ENCODE data around the gene ADD1. TPM values are rescaled to one million over a fixed set of nuclear protein-coding genes. Genes with fewer than 3 reads are reported as not detected.

The ADD1 gene
- total RNA-seq, 2 donors from 2014 or later = 297 to 327 TPM

DNA sequence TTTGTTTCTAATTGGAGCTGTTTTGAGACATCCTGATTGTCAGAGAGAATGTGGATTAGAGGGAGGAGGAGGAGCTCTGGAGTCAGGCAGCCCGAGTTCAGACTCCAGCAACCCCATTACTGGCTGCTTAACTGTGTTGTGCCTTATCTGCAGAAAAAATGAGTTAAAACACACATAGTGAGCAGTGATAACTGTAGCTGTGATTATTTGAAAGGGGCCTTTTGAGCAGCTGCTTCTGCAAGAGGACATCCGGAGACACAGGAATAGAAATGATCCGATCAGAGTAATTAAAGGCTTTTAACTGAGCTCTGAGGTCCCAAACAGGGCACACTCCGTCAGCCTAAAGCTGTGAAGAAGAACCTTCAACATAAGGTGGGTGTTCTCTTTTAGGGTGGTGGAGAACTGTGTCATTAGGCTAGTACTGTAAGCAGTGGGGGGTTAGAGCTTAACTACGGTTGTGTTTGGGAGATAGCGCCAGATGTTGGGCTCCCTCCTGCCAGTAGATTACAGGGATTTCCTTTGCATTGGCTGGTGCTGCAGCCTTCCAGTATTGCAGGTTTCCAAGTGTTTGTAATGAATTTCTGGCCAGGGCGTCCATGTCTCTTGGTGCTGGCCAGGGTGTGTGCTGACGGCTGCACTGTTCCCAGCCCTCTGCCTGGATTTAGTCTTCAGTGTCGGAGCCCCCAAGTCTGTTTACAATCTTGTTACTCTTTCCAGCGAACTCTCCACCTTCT, 24.3 kb downstream of the ADD1 start:
- no peak for DNase-seq (ENCODE audit: low spot score)
- intact Hi-C loops (cut with DNase I) = no loop called here

DNA sequence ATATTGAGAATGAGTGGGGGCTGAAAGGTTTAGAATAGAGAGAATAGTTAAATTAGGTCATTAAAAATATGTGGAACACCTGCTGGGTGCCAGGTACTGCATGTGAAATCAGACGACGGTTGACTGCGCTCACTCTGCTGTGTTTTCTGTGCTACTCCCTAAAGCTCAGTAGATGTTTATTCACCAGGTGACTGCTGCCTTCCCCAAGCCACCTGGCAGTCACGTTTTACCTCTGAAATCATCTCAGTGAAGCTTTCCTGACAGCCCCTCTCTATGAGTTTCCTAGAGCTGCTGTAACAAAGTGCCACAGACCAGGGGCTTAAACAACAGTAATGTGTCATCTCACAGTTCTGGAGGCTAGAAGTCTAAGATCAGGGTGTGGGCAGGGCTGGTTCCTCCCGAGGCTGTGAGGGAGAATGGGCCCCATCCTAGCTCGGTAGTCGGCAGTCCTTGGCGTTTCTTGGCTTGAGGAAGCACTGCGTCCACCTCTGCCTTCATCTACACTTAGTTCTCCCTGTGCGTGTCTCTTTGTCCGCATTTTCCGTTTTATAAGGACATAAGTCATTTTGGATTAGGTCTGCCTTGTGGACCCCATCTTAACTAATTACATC, 25.3 kb downstream of the ADD1 start:
- intact Hi-C loops (cut with DNase I) = no loop called here
- DNase-seq (ENCODE audit: low spot score) = no peak

DNA sequence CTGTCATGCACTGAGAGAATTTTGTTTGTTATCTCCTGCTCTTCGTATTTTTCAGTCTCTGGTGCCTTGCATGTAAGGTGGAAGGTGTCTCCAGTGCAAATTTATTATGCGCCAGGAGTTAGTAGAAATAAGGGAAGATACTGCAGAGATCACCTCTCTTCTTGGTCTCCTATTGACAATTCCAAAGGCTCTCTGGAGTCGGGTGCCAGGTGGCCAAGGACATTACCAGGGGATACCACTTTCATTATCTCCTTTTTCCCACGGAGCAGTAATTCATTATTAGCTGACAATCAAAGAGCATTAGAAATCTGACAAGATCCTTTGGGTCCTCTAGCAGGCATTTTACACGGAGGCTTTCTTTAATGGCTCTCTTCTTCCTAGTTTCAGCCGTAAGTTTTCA, 26.0 kb downstream of the ADD1 start:
- intact Hi-C loops (cut with DNase I) = no loop called here
- no peak for DNase-seq (ENCODE audit: low spot score)

DNA sequence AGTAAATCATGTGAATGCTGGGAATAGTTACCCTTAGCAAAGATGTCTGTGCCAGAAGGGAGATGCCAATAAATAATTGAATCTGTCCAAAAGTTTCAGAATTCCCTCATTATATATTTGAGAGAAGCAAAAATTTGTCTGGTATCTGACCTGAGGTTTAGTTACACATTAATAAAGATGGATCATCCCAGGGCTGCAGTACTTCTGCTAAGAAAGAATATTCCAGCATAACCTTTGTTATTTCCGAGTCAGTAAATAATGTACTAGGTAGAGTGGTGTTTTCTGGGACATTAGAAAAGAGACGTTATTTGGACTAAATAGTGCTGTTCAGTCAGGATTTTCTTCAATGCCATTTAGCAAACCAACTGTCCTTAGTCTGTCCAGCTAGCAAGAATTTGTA, 26.4 kb downstream of the ADD1 start:
- no peak for DNase-seq (ENCODE audit: low spot score)
- intact Hi-C loops (cut with DNase I) = no loop called here

DNA sequence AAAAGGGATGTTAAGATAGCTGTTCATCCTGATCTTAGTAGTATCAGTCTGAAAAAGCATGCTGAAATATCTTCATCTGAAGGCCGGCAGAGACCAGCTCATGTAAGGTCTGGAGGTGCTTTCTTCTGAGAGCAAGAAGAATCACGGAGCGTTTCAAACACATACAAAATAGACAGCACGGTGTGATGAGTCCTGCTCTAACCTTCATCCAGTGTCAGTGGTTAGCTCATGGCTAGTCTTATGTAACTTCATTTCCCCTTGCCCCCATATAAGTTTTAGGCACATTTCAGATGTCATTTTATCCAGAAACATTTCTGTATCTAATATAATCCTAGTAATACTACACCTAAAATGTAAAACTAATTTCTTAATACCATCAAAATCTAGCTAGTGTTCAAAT, 27.8 kb downstream of the ADD1 start:
- DNase-seq (ENCODE audit: low spot score) = no peak
- intact Hi-C loops (cut with DNase I) = no loop called here

DNA sequence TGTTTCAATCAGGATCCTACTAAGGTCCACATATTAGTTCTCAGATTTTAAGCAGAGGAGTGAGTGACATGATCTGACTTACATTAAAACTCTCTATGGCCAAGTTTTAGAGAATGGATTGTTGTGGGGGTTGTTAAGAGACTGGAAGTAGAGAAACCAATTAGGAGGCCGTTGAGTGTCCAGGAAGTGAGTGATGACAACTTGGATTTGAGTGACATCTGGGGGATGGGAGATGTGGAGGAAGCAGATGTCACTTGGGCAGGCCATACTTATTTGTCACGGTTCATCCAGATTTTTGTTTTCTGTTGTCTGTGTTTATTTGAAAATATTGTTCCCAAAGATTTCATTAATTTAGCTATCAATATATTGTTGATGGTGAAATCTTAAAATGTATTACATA, 28.3 kb downstream of the ADD1 start:
- intact Hi-C loops (cut with DNase I) = no loop called here
- DNase-seq (ENCODE audit: low spot score) = no peak

DNA sequence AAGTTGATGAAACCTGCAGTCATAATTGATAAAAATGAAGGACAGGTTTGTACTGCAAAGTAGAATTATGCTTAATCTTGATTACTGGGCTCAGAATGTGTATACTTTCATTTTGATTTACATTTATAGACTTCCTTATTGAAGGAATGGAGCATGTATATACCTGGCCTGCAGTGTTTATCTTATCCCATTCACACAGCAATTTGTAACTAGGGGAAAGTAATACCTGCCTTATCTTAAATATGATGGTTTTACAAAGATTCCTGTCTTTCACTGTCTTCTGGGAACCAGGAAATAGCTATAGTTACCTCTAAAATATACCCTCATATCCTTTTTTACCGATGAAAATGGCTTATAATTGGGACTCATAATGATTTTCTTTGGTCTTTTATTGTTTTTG, 29.7 kb downstream of the ADD1 start:
- no peak for DNase-seq (ENCODE audit: low spot score)
- intact Hi-C loops (cut with DNase I) = no loop called here

DNA sequence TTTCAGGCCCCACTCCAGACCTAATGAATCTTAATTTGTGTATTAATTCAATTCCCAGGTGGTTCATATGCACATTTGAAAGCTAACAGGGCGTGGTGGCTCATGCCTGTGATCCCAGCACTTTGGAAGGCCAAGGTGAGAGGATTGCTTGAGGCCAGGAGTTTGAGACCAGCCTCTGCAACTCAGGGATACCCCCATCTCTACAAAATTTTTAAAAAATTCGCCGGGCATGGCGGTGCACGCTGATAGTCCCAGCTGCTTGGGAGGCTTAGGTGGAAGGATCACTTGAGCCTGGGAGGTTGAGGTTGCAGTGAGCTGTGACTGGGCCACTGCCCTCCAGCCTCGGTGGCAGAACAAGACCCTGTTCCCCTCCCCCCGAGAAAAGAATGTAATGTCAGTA, 31.2 kb downstream of the ADD1 start:
- intact Hi-C loops (cut with DNase I) = no loop called here
- DNase-seq (ENCODE audit: low spot score) = no peak

DNA sequence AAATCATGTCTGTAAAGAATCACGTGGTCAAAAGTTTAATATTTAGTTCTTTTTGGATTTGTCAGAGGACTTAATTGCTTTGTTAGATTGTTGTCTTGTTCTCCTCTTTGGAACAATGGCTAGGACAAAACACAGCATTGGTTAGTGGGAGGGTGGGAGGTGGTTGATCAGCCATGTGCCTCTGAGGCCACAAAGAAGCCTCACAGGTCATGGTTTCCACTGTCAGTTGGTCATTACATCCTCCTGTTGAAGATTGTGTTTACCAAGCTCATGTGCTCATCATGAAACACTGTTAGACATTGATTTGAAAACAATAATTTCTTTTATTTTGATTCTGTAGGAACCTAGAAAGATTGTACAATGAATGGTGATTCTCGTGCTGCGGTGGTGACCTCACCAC, 31.9 kb downstream of the ADD1 start:
- intact Hi-C loops (cut with DNase I) = no loop called here

DNA sequence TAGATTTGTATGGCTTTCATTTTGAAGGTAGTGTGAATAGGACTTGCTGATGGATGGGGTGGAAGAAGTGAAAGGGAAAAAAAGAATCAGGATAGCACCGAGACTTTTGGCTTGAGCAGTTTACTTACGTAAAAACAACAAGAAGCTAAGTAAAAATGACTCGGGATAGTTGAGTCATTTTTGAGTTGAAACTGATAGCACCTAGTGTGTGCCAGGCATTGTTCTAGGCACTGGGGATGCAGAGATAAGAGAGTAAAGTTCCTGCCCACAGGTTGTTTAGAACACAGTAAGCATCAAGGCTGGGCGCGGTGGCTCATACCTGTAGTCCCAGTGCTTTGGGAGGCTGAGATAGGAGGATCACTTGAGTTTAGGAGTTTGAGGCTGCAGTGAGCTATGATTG, 34.7 kb downstream of the ADD1 start:
- DNase-seq (ENCODE audit: low spot score) = no peak

More for the DNA sequence above, 31.9 kb downstream of the ADD1 start:
- no peak for DNase-seq (ENCODE audit: low spot score)

DNA sequence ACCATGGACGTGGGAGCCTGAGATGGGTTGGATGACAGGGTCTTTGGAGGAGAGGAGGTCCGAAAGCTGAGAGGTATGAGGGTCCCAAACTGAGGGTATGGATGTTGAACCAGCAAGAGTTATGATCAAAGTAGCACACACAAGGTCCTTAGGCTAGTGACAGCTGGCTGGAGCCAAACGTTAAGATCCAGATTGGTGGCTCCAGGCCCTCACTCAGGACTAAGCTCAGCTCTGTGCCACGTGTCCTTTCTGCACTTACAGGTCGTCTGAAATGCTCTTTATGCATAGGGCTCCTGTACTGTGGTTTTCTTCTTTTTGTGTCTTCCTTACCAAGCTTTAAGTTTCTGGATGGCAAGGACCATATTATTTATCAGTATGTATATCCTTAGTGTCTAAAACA, 35.4 kb downstream of the ADD1 start:
- intact Hi-C loops (cut with DNase I) = no loop called here

More for the DNA sequence above, 34.7 kb downstream of the ADD1 start:
- intact Hi-C loops (cut with DNase I) = no loop called here

DNA sequence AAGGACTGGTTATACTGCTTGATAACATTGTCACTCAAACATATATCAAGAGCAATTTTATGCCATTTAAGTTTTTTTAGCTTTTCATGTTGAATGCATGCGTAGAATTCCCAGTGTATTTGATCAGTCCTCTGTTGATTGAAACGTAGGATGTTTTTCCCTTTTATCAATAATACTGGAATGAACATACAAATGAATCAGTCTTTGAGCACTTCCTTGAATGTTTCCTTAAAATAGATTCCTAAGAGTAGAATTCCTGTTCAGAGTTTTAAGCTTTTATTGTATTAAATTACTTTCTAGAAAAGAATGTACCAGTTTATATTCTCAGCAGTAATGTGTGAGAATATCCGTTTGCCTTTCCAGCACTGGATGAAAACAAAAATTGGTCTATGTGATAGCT, 37.8 kb downstream of the ADD1 start:
- no peak for DNase-seq (ENCODE audit: low spot score)
- intact Hi-C loops (cut with DNase I) = no loop called here

More for the DNA sequence above, 35.4 kb downstream of the ADD1 start:
- no peak for DNase-seq (ENCODE audit: low spot score)

DNA sequence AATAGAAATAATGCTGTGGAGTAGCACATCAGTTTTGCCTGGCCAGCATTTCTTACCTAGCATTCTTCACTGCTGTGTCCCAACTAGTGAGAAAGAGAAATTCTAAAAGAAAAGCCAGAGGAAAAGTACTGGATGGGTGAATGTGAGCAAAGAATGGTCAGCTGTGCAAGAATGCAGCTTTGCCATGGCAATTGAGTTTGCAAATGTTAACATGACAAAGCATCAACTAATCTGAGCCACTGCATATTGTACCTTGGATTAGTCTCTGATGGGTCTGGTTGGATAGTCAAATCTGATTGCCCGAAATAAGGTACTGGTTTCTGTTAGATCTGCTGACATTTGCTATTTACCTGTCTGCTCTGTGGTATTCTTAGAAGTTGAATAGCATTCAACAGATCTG, 38.7 kb downstream of the ADD1 start:
- intact Hi-C loops (cut with DNase I) = no loop called here
- DNase-seq (ENCODE audit: low spot score) = no peak

DNA sequence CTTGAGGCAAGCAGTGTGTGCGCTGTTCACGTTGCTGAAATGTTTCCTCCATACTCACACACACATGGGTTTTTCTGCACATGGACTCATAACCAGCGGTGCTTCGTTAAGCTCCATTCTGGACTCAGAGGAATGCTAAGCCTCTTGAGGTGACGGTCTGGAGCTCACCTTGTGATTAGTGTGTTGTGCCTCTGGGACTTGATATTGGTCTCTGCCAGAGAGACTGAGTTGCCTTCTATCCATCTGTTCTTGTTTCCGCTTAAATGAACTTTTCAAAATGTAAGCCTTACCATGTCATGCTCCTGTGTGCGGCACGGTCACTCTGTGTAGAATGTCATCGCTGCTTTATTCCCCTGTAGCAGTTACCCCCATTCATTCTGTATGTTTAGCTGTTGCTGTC, 42.5 kb downstream of the ADD1 start:
- intact Hi-C loops (cut with DNase I) = no loop called here
- DNase-seq (ENCODE audit: low spot score) = no peak

DNA sequence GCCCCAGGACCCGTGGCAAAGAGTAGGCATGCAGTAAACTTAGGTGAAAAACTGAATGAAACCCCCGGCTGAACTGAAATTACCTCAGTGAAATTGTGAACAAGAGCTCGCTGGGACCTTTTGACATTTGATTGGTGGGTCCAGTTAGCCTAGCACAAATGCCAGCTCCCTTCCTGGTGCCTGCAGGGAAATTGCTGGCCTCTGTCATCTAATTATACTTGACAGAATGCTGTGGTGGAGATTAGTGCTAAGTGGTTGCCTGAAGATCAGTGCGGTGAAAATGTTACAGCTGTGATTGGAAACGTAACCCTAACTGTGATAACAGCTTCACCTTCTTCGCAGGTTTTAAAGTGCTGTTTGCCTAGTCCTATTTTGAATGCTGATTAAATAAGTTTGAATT, 43.0 kb downstream of the ADD1 start:
- DNase-seq (ENCODE audit: low spot score) = no peak
- intact Hi-C loops (cut with DNase I) = no loop called here

DNA sequence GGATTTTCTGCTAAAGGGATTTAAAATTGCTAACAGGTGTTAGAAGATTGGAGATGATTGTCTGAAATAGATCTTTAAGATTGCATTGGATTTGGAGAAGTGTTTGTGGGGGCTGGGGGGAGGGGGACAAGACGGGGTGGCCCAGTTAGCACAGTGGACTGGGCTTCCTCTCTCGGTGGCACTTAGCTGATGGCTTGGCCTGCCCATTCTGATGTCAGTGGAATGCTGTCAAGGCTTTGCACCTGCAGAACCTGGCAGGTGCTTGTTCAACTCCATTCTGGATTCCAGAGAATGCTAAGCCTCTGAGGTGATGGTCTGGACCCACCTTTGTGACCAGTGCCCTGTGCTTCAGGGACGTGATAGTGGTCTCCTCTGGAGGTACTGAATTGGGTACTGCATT, 43.7 kb downstream of the ADD1 start:
- no peak for DNase-seq (ENCODE audit: low spot score)
- intact Hi-C loops (cut with DNase I) = no loop called here

DNA sequence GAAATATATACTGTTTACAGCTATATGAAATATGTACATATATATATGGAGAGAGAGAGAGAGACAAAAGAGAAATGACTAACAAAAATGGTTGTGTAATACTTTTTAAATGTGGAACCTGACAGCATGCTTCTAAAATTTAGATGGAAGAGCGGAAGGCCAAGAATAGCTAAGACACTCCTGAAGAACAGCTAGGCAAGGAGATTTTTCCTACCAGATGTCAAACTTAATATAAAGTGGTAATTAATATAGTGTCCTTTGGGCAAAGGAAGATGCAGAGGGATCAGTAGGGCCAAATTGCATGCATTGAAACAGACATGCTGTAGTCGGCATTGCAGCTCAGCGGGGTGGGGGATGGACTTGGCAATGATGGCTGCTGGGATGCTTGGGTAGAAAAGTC, 45.2 kb downstream of the ADD1 start:
- intact Hi-C loops (cut with DNase I) = no loop called here
- no peak for DNase-seq (ENCODE audit: low spot score)

DNA sequence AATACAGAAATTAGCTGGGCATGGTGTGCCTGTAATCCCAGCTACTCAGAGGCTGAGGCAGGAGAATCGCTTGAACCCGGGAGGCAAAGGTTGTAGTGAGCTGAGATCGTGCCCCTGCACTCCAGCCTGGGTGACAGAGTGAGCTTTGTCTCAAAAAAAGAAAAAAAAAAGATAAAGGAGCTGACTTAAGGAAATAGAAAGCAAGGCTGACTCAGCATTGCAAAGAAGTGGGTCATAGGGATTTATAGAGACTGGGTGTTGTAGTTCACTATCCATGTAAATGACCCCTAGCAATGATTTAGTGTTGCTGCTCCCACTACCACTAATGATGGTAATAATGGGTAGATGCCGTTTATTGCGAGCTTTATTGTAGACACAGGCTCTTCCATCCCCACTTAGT, 47.6 kb downstream of the ADD1 start:
- DNase-seq (ENCODE audit: low spot score) = no peak
- intact Hi-C loops (cut with DNase I) = loop anchor here in 1 of 2 donors (5.0 kb wide), 1 partner anchor 461 kb away; no protein-coding TSS in a partner anchor

DNA sequence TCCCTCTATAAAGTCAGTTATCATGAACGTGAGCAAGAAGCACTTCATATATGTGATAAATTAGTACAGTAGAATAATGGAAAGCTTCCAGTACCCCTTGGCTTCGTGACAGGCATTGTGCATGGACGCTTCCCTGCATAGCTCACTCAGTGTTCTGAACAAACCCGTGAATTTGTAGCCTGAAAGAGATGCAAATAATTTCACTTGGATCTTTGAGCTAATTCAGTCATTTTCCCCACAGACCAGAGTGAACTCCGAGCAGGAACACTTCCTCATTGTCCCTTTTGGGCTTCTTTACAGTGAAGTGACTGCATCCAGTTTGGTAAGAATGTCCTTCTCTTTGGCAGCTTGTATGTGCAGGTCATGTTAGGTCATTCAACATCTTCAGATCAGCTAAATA, 50.1 kb downstream of the ADD1 start:
- intact Hi-C loops (cut with DNase I) = loop anchor here in 1 of 2 donors (5.0 kb wide), 1 partner anchor 459 kb away; no protein-coding TSS in a partner anchor
- DNase-seq (ENCODE audit: low spot score) = no peak

DNA sequence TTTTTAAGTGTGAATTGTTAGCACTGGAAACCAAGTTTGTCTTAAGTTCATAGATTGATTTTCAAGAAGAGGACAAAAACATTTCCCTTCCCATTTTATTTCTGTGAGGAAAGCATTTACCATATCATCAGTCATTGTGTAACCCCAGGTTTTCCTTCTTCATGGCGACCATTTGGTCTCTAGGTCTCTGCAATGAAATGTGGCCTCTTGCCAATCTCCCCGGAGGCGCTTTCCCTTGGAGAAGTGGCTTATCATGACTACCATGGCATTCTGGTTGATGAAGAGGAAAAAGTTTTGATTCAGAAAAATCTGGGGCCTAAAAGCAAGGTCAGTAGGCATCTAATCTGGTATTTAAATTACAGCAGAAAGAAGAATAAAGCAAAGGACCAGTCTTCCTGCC, 54.4 kb downstream of the ADD1 start:
- no peak for DNase-seq (ENCODE audit: low spot score)
- intact Hi-C loops (cut with DNase I) = no loop called here

DNA sequence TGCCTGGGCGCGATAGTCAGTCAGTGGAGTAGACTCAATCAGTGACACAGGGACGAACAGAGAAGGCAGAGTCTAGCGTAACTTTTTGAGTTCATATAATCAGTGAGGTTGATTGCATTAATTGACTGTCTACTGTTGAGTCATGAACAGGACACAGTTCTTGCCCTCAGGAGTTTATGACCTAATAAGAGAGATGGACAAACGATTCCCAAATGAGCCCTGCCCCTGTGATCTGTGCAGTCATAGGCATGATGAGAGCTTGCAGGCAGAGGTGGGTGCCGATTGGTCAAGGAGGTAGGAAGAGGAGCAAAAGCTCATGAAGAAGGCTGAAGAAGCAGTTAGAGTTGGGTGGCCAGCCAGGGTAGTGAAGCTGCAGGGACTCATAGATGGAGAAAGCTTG, 57.1 kb downstream of the ADD1 start:
- intact Hi-C loops (cut with DNase I) = no loop called here
- no peak for DNase-seq (ENCODE audit: low spot score)
